SHP77 (cell line): Measurements from ENCODE around the gene TBC1D8.
"Not testable (repeated sequence)": the region's sequence is repeated elsewhere in the genome, so short reads cannot be mapped to it uniquely, and the experiment has no call there.

ENCODE experiments used
- DNase-seq, 2 experiments: peaks; one replicate each; lab custom pipeline; 2025; lab: John Stamatoyannopoulos, UW

The TBC1D8 gene

DNA sequence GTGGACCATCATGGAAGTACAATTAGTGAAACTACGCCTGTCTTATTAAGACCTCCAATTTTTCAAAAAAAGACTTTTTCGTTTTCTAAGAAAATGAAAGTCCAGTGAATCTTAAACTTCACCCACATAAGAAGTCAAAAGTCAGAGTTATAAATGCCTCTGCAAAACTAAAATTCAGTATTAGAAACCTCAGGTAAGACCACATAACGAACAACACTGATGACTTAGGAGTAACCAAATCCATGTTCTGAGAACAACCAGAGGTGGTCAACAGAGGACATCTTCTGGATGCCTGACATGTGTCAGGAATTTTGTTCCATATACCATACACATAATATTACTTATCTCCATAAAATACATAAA, 86.7 kb downstream of the TBC1D8 start:
- DNase-seq, result no peak

DNA sequence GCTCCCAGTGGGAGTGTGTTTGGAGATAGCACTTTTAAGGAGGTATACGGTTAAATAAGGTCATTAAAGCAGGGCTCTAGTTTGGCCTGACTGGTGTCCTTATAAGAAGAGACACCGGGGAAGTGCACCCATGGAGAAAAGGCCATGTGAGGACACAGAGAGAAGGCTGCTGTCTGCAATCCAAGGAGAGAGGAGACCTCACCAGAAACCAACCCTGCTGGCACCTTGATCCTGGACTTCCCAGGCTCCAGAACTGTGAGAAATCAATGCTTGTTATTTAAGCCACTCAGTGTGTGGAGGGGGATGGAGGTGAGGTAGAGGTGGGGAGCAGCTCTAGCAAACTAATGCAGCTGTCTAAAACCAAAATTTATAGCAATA, 87.1 kb downstream of the TBC1D8 start:
- DNase-seq, result no peak

DNA sequence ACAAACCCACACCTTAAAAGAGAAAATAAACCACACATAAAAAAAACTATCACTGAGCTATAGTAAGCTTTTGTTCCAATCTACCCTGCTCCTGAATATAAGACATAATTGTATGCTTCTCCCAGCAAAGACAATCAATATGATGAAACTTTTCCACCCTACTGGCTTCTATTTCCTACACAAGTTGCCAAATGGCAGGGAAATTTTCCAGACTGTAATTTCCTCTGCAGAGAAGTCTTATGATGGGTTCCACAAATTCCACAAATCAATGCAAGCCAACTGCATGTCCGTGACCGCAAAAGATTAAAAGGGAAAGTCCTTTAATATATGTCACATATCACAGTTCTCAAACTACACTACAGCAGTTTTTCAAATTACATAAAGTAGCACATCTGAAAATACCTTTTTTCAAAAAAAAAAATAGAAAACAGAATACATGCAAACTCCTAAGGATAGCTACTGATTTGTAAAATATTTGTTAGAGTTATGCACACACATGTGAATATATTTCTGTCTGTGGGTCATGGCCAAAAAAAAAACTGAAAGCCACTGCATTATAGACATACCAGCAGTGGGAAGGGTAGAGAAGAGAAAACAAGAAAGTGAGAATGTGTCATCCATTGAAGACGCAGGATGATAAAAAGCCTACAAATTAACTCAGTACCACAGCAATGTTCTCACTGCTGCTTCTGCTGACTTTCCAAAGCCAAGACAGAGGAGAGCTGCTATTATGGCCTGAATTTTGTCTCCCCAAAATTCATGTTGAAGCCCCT, 87.6 kb downstream of the TBC1D8 start:
- DNase-seq, result no peak

DNA sequence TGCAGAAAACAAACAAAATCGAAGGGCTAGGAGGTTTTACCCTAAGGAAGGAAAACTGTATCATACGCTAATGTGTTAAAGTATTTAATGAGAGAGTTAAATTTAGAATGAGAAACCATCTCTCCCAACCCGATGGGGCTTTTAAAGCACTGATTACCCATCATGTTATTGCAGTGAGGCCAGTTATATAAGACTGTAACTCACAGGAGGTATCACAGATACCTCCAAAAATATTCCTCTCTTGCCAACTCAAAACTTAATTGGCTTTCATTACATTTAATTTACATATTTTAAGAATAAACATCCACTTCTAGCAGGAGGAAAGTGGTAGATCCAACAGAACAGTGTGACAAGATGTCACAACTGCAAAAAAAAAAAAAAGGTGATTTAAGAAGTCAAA, 92.8 kb downstream of the TBC1D8 start:
- no peak for DNase-seq

DNA sequence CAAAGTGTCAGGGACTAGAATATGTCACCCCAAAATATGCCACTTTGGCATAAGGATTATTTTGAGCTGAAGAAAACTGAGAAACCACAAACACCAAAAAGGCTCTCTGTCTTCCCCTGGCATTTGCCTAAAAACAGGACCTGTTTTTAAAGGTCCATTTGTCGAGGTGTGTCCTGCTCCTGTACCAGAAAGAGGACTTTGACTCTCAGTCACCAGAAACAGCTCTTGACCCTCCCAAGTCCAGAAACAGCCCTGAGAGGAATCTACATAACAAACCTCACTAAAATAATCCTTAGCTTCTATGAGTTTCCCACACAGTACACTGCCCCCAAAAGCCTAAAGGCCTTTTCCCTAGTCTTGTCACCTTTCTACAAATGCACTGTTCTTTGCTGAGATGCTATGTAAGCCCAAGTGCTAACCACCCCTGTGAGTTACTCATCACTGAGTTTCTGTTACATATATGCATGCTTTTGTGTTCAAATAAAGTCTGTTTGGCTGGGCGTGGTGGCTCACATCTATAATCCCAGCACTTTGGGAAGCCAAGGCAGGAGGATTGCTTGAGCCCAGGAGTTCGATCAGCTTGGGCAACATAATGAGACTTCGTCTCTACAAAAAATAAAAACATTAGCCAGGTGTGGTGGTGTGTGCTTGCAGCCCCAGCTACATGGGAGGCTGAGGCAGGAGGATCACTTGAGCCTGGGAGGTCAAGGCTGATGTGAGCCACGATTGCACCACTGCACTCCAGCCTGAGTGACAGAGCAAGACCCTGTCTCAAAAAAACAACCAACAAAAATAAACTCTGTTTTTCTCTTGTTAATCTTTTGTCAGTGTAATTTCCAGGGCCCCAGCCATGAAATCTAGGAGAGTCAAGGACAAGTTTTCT, 93.9 kb downstream of the TBC1D8 start:
- no peak for DNase-seq

DNA sequence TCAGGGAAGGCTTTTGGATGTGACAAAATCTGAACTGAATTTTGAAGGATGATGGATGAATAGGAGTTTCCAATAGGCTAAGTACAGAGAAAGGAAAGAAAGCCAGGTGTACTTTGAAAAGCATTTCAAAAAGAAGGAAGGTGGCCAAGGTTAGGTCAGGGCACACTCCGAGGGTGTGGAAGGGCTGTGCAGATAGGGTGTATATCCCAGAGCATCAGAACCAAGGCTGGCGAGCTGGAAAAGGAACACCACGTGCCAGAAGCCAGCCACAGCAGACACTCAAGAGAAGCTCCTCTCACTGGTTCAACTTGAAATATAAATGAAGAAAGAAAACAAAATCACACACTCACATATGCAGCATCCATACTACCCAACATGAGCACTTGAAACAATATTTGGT, 98.1 kb downstream of the TBC1D8 start:
- DNase-seq, result no peak

DNA sequence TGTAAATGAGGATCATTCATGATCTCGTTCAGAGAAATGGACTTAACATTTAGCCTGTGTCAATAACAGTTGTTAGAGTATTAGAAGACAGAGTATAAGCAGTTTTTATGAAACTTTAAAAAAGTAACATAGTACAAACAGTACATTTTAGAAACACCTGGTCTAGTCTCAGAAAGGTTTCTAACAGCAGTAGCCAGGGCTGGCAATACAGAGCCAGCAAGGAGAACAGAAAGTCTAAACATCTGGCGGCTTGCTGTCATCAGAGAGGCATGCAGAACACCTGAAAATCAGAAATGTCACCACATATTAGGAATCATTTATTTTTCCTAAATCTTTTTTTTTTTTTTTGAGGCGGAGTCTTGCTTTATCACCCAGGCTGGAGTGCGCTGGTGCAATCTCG, 99.0 kb downstream of the TBC1D8 start:
- no peak for DNase-seq

DNA sequence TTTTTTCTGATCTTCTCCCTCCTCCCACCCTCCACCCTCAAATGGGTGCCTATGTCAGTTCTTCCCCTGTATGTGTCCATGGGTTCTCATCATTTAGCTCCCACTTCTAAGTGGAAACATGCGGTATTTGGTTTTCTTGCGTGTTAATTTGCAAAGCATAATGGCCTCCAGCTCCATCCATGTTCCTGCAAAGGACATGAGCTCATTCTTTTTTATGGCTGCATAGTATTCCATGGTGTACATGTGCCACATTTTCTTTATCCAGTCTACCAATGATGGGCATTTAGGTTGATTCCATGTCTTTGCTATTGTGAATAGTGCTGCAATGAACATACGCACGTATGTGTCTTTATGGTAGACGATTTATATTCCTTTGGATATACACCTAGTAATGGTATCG, 100.3 kb downstream of the TBC1D8 start:
- not testable (repeated sequence) for DNase-seq

DNA sequence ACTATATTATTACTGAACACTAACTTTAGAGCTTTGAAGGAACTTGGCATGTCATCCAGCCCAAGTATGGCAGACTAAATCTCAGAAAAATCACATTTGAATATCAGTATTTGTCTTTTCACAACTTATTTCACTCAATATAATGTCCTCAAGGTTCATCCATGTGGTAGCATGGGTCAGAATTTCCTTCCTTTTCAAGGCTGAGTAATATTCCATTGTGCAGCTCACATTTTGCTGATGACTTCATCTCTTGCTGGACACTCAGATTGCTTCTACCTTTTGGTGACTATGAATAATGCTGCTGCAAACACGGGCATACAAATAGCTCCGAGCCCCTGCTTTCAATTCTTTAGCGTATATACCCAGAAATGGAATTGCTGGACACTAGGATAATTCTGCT, 102.4 kb downstream of the TBC1D8 start:
- no peak for DNase-seq

DNA sequence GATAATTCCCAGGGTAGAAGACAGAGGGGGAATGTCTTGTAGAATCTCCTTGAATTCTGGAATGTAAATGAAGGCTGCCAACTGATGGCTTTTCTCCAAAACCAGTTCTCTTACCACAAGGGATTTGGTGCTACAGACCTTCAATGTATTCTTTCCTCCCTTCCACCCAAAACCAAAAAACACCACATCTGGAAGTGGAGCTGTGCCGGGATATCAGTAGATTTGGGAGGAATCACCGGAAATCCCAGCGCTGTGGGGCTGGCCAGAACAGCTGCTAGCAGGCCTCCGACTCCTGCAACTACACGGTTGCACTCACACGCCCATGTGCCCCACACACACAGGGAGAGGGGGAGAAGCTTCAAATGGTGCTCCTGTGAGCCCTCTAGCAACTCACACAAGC, 103.4 kb downstream of the TBC1D8 start:
- no peak for DNase-seq

DNA sequence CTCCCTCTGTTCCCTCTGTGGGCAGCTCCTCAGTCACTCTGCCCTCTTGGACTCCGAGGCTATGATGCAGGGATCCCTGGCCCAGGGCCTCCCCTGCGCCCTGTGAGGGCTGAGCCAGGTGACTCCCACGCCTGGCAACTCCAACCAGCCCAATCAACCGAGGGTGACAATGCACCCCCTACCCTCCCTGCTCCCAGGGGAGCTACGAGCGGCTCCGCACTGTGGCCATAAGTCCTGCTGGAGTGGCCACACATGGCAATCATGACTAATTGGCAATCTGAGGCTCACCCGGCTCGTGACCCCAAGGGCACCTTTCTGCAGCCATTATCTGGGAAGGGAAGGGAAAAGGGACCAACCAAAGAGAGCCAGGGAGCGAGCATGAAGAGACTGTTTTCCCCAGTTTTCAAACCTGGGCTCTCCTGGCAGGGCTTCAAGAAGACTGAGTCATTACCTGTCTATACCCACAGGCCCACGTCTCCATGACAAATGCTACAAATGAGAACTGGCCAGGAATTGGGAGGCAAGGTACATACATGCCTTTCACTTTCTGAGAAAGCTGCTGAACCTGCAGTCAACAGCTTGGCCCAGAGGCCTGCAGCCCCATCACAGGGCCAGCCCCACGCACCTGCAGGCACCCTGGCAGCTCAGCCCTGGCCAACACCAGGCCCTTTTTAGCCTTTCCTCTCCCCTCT, 104.0 kb downstream of the TBC1D8 start:
- no peak for DNase-seq

DNA sequence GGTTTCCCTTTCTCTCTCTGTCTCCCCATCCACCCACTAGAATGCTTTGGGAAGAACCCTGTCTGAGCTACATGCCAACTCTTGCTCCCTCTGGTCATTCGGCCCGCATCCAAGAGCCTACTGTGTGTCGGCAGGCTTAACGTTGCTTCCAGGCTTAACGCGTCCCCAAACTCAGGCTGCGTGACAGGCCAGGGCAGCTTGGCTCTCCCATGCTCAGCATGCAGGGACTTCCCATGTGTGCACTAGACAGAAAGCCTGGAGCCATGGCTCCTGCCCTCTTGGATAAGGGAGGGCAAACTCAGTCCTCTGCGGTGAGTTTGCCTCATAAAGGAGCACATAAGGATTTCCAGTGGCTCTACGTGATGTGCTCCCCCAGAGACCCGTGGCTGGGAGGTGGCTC, 105.9 kb downstream of the TBC1D8 start:
- no peak for DNase-seq

DNA sequence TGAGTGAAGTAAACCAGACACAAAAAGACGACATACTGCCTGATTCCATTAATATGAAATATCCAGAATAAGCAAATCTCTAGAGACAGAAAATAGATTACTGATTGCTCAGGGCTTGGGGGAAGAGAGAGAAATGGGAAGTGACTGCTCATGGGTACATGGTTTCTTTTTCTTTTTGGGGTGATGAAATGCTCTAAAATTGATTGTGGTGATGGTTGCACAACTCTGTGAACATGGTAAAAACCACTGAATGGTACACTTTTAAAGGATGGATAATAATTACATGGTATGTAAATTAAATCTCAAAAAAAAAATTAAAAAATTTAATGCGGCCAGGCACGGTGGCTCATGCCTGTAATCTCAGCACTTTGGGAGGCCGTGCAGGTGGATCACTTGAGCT, 109.8 kb downstream of the TBC1D8 start:
- DNase-seq, result no peak

DNA sequence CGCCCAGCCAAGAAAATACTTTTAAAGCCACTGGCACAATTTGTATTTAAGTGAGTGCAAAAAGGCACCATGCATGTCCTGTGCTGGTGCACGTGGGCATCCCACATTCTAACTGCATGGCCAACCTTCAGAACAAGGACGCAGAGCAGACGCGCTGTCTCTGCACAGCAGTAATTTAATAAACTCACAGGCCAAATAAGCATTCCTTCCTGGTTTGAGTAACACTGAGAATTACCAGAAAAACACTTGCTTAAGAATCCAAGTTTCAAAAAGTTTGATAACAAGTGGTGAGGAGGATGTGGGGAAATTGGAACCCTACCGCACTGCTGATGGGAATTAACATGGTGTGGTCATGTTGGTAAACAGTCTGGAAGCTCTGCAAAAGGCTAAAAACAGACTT, 110.4 kb downstream of the TBC1D8 start:
- no peak for DNase-seq

DNA sequence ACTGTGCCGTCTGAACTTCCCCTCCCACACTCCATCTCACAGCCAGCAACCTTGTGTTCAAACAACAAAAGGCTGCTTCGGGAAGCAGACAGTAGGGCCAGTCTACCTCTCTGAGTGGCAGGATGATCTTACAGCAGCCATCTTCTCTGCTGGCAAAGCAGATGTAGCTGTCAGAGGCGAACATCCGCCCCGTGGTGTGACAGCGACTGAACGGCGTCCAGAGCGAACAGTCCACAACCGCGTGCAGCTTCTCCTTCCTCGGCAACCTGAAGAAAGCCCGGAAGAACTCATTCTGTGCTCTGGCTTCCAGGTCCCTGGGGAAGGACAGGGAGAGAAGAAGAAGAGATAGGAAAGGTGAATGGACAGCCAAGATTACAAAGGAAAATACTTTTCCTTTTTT, 111.1 kb downstream of the TBC1D8 start:
- no peak for DNase-seq

DNA sequence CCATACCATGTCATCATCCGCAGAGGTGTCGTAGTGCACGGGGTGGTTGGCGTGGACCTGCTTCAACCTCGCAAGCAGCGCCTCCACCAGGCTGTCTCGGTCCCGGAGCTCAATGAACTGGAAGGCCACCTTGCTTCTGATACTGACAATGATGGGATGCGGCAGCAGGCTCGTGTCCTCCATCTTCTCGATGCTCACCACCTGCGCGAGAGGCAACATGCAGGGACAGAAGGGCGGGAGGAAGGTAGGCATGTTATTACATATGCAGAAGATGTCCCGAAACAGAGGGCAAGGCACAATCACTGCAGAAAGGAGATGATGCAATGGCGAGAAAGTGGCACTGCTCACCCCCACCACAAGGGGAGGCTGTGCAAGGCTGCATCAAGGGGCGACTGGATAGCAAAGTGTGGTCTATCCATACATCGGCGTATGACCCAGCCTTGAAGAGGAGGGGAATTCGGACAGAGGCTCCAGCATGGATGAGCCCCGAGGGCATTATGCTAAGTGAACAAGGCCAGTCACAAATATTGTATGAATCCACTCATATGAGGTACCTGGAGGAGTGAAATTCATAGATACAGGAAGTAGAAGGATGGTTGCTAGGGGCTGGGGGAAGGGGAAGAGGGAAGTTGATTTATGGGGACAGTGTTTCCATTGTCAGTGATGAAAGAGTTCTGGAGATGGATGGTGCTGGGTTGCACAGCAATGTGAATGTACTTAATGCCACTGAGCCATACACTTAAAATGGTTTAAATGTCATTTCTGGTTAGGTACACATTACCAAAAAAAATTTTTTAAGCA, 112.5 kb downstream of the TBC1D8 start:
- DNase-seq, result peak in 1 of 2 experiments; percentile 19

DNA sequence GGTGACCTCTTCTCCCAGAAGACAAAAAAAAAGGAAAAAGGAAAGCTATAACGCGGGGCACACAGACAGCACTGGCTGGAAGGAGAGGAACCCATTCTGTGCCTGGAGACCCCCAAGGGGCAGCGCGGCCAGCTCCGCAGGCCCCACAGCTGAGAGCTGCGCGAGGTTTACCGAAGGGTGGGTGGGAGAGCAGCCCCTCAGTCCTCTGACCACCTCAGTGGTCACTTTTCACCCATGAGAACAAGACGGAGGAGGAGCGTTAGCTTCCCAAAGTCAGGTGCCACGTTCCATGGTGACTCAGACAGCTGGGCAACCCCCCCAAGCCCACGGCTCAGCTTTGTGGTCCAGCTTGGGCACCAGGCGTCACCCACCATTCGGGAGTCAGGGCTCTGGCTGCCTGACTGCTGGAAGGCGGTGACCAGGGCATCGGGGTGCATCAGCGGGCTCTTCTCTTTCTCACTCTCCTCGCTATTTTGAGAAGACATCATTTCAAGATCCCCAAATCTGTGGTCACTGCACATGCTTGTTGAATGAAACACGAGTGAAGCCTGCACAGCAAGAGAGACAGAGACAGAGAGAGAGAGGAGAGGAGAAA, 113.9 kb downstream of the TBC1D8 start:
- no peak for DNase-seq

DNA sequence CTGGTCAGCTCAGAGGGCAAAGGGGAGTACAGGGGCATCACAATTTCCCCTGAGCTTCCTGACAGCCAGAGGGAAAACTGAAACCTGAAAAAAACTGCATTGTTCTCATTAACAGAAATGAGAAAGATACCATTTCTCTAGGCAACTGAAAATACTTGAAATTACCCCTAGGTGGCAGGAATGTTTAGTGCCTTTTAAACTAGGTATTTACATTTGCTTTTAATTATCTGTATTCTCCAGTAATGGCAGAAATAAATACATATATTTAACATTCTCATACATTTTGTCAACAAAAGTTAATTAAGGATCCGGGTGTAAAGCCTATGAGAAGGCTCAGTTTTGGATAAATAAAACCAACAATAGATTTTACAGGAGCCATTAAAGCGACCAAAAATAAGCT, 114.6 kb downstream of the TBC1D8 start:
- DNase-seq, result peak in 1 of 2 experiments; percentile 4

DNA sequence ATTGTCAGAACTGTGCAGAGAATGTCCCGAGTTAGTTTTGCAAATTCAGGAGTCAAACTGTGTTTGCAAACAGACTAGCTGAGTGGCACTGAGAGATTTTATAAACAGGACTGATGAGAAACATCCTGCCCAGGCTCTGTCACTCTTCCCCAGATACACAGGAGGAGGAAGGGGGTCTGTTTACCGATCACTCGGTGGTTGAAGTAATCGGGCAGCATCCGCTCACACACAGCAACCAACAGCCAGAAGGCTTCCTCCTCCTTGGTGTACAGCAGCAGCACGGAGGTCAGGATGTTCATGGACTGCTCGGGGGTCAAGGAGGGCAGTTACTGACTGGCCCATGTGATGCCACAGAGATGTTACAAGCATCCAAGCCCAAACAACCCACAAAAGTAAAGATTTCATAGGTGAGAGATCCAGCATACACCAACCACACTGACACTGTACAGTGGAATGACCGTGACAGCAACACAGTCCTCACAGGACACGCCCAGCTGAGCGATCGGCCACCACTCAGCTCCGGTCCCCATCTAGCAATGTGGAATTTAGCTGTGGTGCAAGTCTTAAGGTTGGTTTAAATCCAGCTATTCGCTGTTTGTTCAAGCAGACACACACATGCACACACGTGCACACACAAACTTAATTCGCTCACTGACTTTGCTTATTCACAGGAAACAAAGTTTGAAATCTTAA, 119.0 kb downstream of the TBC1D8 start:
- DNase-seq, result no peak

DNA sequence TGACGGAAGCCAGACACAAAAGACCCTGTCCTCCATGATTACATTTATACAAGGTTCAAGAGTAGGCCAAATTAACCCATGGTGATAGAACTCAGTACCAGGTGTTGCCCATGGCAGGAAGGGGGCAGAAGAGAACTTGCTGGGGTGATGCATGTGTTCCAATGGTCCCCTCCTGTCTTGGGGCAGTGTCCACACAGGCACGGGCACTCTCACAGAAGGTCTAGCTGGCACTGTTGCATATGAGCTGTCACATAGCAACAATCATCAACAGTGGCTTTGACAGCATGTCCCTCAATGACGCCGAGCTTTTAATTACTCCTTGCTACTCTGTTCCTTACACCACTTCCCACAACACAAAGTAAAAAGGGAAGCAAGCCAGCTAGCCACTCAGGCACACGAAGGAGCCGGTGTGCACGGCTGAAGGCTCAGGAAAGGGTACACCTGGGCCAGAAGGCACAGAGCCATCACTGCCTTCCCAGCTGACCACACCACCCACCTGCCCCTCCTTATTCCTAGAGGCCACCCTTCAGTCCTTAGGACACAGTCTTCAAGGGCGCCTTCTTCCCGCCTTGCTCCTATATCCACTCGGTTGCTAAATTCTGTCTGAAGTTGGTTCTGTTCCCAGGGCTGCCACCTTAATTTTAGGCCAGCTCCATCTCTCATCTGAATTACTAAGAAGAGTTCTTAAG, 120.2 kb downstream of the TBC1D8 start:
- DNase-seq, result no peak
